GM23338 (cell line): ENCODE data around the gene ERBB4.

Experiments used
- CREB1 ChIP-seq: fragments of 250-450 bp; sonication (Bioruptor Pico); IDR thresholded peaks from 2 replicates; pipeline ENCODE4 v1.5.0; 2020; ENCODE audit warnings: low read depth, mild to moderate bottlenecking, moderate library complexity
- CTCF ChIP-seq, 2 experiments: fragments of 200-600 bp in 1 of 2; sonication (generic) in 1 of 2; conservative IDR thresholded peaks; 2 replicates each; pipeline versions ENCODE4 v1.5.1 to v1.6.1; 2016 to 2017; ENCODE audit warnings: antibody characterized with exemption in 2 of 2, low read depth in 2 of 2, mild to moderate bottlenecking in 2 of 2, moderate library complexity in 1 of 2
- ETS1 ChIP-seq: IDR thresholded peaks from 2 replicates; pipeline ENCODE4 v1.6.1; 2016; ENCODE audit warnings: antibody characterized with exemption
- EZH2 ChIP-seq: fragments of 200-600 bp; sonication (generic); IDR thresholded peaks from one replicate; pipeline ENCODE4 v1.8.0; 2017; ENCODE audit warnings: antibody characterized with exemption, mild to moderate bottlenecking, low read depth; ENCODE audit not compliant: unreplicated experiment
- EZH2phosphoT487 ChIP-seq: fragments of 200-600 bp; sonication (generic); IDR thresholded peaks from one replicate; pipeline ENCODE4 v1.8.1; 2018; ENCODE audit warnings: antibody characterized with exemption; ENCODE audit not compliant: unreplicated experiment
- JUNB ChIP-seq: IDR thresholded peaks from one replicate; pipeline ENCODE4 v1.6.1; 2016; ENCODE audit warnings: antibody characterized with exemption; ENCODE audit not compliant: unreplicated experiment
- POLR2AphosphoS5 ChIP-seq: IDR thresholded peaks from 2 replicates; pipeline ENCODE4 v1.6.1; 2016; ENCODE audit warnings: antibody characterized with exemption, low read depth
- REST ChIP-seq: IDR thresholded peaks from one replicate; pipeline ENCODE4 v1.6.1; 2018; ENCODE audit warnings: antibody characterized with exemption; ENCODE audit not compliant: unreplicated experiment
- ZNF114 ChIP-seq: fragments of 250-450 bp; sonication (Bioruptor Pico); IDR thresholded peaks from 2 replicates; pipeline ENCODE4 v1.5.0; 2020; ENCODE audit warnings: mild to moderate bottlenecking, moderate library complexity
- ZNF331 ChIP-seq: fragments of 250-450 bp; sonication (Bioruptor Pico); IDR thresholded peaks from 2 replicates; pipeline ENCODE4 v1.5.0; 2020; ENCODE audit warnings: low read depth, mild to moderate bottlenecking, moderate library complexity
- ZNF462 ChIP-seq: fragments of 250-450 bp; sonication (Bioruptor Pico); IDR thresholded peaks from 2 replicates; pipeline ENCODE4 v1.5.0; 2020; ENCODE audit warnings: mild to moderate bottlenecking, moderate library complexity

- TF ChIP-seq REST (no peak), CTCF (conservative IDR thresholded peaks at IDR 0.05; ENCODE audit: low read depth in 2 of 2) (no peak), POLR2AphosphoS5 (no peak), ZNF114 (CRISPR knock-in tag) (no peak), EZH2 (no peak), EZH2phosphoT487 (no peak), CREB1 (CRISPR knock-in tag) (no peak), ETS1 (no peak), JUNB (no peak), ZNF331 (no peak), ZNF462 (CRISPR knock-in tag) (peak; percentile 93)
Measured at GRCh38 chr2:212428681-212429478, 109.7 kb downstream of the ERBB4 start.
